Left ventricle myocardium inferior (tissue), 1 donor: Measurements from ENCODE around the gene GAP43. TPM values are rescaled to one million over a fixed set of nuclear protein-coding genes. Genes with fewer than 3 reads are reported as not detected.

Experiments used
- DNase-seq: peaks from one replicate; pipeline ENCODE4 v3.0.0-alpha.2; 2020
- H3K27ac ChIP-seq: fragments of 200-600 bp; replicated peaks from 2 replicates; pipeline ENCODE4 v1.8.0; 2021
- H3K27me3 ChIP-seq: fragments of 200-600 bp; 2 replicates; pipeline ENCODE4 v1.8.0; 2021; ENCODE audit warnings: low read depth
- H3K36me3 ChIP-seq: fragments of 200-600 bp; 2 replicates; pipeline ENCODE4 v1.8.0; 2021
- H3K4me1 ChIP-seq: fragments of 200-600 bp; 2 replicates; pipeline ENCODE4 v1.8.0; 2021
- H3K4me3 ChIP-seq: fragments of 200-600 bp; 2 replicates; pipeline ENCODE4 v1.8.0; 2021; ENCODE audit warnings: mild to moderate bottlenecking, moderate library complexity
- H3K9me3 ChIP-seq: fragments of 200-600 bp; replicated peaks from 2 replicates; pipeline ENCODE4 v1.8.0; 2021
- intact Hi-C: fragments of 100-400 bp; cut with micrococcal nuclease; formaldehyde crosslinking; loops from one replicate; pipeline ENCODE4 v1.11.0; 2022
- total RNA-seq: library from RNA; stranded (reverse); fragmentation: NEBNext Ultra II Directional; extraction: Animal tissue kit (Norgen Biotek cat#: 25700); gene quantifications from one replicate; pipeline ENCODE4 v1.2.1, GENCODE V29; 2021
- TF ChIP-seq, protein P1 (sequence below): fragments of 200-600 bp; IDR thresholded peaks from 2 replicates; pipeline ENCODE4 v1.8.0; 2021; ENCODE audit warnings: antibody characterized with exemption, mild to moderate bottlenecking, borderline replicate concordance
- donor health status: DM: no; HTN: yes; CAD: no; lungs with severe emphysema.

The GAP43 gene
- total RNA-seq, 1 donor from 2014 or later: 1.2 TPM

DNA sequence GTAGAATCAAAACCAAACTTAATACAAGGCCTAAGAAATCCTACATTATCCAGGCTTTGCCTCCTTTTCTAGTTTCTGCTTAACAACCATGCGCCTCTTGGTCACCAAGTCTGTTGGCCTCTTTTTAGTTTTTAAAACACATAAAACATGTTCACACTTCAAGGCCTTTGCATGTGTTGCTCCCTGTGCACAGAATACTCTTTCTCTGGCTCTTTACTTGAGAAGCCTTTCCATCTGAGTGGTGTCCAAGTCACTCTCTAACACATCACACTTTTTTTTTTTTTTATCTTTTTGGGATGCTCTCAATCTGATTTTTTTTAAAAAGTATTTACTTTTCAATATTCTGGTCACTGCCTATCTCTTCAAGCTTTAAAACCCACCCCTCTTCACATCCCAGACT is 14.9 kb downstream of the GAP43 start:
- no peaks in the 10 kb centered on the region for H3K36me3 ChIP-seq
- intact Hi-C loops: no loop called here
- no peak for DNase-seq
- no peaks in the 10 kb centered on the region for H3K27me3 ChIP-seq
- TF ChIP-seq, protein P1, sequence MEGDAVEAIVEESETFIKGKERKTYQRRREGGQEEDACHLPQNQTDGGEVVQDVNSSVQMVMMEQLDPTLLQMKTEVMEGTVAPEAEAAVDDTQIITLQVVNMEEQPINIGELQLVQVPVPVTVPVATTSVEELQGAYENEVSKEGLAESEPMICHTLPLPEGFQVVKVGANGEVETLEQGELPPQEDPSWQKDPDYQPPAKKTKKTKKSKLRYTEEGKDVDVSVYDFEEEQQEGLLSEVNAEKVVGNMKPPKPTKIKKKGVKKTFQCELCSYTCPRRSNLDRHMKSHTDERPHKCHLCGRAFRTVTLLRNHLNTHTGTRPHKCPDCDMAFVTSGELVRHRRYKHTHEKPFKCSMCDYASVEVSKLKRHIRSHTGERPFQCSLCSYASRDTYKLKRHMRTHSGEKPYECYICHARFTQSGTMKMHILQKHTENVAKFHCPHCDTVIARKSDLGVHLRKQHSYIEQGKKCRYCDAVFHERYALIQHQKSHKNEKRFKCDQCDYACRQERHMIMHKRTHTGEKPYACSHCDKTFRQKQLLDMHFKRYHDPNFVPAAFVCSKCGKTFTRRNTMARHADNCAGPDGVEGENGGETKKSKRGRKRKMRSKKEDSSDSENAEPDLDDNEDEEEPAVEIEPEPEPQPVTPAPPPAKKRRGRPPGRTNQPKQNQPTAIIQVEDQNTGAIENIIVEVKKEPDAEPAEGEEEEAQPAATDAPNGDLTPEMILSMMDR: no peak
- H3K4me3 ChIP-seq: no peak overlapping the region
- no peaks in the 10 kb centered on the region for H3K9me3 ChIP-seq
- H3K27ac ChIP-seq: no peak overlapping the region
- no peaks in the 10 kb centered on the region for H3K4me1 ChIP-seq

DNA sequence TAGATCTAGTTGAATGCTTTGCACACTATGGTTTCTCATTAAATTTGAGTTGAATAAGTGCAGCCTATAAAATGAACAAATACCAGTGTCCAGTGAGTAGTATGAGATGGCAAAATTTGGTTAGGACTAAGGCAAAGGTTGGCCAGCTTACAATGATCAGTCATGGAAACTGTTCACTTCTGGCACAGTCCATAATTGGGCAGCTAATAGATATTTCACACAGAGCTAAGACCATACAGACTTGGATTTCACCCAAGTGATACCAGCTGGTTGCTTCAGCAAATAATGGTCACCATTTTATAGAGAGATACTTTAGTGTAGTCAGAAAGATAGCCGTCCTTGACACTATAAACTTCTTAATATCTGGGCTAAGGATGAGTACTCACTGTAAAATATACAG is 15.7 kb downstream of the GAP43 start:
- H3K27ac ChIP-seq: no peak overlapping the region
- no peaks in the 10 kb centered on the region for H3K4me1 ChIP-seq
- TF ChIP-seq, protein P1: no peak
- H3K36me3 ChIP-seq: no peaks in the 10 kb centered on the region
- intact Hi-C loops: no loop called here
- no peak overlapping the region for H3K4me3 ChIP-seq
- no peaks in the 10 kb centered on the region for H3K27me3 ChIP-seq
- DNase-seq: no peak
- H3K9me3 ChIP-seq: no peaks in the 10 kb centered on the region

DNA sequence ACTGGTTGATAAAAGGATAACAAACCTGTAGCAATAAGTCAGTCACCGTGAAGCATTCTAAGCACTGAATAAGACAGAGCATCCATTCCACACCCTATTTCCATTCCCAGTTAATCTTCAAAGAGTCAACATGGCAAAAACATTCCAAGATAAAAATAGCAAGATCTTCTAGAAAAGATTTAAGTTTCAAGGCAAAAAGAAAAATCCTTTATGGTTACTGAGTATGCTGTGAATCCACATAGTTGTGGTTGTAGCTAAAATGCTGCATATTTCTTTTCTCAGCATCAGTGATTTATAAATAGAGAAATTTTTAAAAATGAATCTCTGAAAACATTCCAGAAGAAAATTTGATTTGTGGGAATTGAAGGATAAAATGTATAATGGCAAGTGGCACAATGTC is 21.1 kb downstream of the GAP43 start:
- no peak overlapping the region for H3K27ac ChIP-seq

DNA sequence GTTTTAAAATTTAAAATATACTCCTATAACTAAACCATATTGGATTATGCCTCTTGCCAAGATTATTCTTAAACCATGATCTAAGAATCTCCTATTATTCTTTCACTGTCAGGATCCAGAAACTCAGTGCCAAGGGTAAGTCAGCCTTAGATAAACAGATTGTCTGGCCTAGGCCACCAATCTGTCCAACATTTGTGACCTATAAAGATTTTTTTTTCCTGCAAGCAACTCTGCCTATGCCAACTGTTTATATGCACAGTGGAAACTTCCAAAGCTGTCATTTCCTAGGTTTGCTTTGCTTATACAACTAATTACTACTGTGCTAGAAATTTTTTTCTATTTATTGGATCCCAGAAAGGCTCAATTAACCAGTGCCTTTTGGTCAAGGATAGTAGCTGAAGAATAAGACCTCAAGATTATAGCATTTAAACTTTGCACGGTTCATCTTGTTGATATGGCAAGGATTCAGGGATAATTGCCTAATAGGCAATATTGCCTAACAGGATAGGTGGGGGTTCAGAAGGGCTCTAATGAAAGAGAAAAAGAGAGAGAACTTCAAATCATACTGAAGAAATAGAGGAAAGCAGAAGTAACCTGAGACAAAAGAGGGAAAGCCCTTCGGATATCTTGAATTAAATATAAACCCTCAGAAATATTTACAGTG is 22.8 kb downstream of the GAP43 start:
- TF ChIP-seq, protein P1: no peak
- Histone ChIP-seq H3K36me3 (no peaks in the 10 kb centered on the region), H3K27ac (no peak overlapping the region), H3K4me3 (no peak overlapping the region), H3K4me1 (no peaks in the 10 kb centered on the region), H3K27me3 (no peaks in the 10 kb centered on the region), H3K9me3 (no peaks in the 10 kb centered on the region)
- DNase-seq: no peak
- intact Hi-C loops: no loop called here

More for the DNA sequence above, 21.1 kb downstream of the GAP43 start:
- no peaks in the 10 kb centered on the region for H3K27me3 ChIP-seq
- no peaks in the 10 kb centered on the region for H3K4me1 ChIP-seq
- H3K9me3 ChIP-seq: no peaks in the 10 kb centered on the region
- no peak for DNase-seq
- no peaks in the 10 kb centered on the region for H3K36me3 ChIP-seq
- no peak overlapping the region for H3K4me3 ChIP-seq
- intact Hi-C loops: no loop called here
- TF ChIP-seq, protein P1: no peak

DNA sequence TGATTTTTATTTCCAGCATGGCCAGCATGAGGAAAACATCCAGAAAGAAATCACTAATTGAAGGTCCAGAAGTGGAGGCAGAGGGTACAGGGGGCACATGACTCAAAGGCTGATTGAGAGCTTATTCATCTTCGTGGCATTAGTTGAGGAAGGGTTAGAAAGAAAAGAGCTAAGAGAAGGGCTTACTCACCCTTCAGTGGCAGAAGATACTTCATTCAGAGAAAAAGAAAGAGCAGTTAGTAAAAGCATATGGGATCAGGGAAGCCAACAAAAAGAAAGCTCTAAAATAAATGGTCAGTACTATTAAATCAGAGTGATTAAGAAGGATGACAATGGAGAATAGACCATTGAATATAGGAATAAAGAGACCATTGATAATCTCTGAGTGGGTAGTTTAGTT is 25.2 kb downstream of the GAP43 start:
- Histone ChIP-seq H3K9me3 (no peaks in the 10 kb centered on the region), H3K36me3 (no peaks in the 10 kb centered on the region), H3K4me3 (no peak overlapping the region), H3K27me3 (no peaks in the 10 kb centered on the region), H3K27ac (no peak overlapping the region), H3K4me1 (no peaks in the 10 kb centered on the region)
- TF ChIP-seq, protein P1: no peak
- intact Hi-C loops: no loop called here
- DNase-seq: no peak
